Heart left ventricle (tissue), 16 donors: ENCODE results near the gene TEAD1. TPM values are rescaled to one million over a fixed set of nuclear protein-coding genes. Genes with fewer than 3 reads are reported as not detected.

ENCODE experiments used
- ATAC-seq, 4 donors: fragments of 200-7000 bp; cut with Tn5 transposase; one replicate each; pipeline ENCODE4 v1.9.1; 2020 to 2022; ENCODE audit warnings: moderate library complexity in 4 of 4, mild to moderate bottlenecking in 3 of 4, moderate number of reproducible peaks in 1 of 4
- DNase-seq, 5 donors: peaks; one replicate each; pipeline ENCODE4 v3.0.0-alpha.2; 2020
- H3K27ac ChIP-seq, 12 donors: fragments of 200-600 bp; sonication (generic) in 4 of 12; one replicate each; pipeline versions ENCODE4 v1.5.0 to v1.8.0; 2016 to 2022; ENCODE audit warnings: mild to moderate bottlenecking in 2 of 12
- H3K27me3 ChIP-seq, 9 donors: fragments of 200-600 bp; sonication (generic) in 2 of 9; one replicate each; pipeline versions ENCODE4 v1.5.1 to v1.8.0; 2016 to 2022; ENCODE audit warnings: mild to moderate bottlenecking in 3 of 9
- H3K36me3 ChIP-seq, 9 donors: fragments of 200-600 bp; sonication (generic) in 2 of 9; one replicate each; pipeline versions ENCODE4 v1.5.0 to v1.8.0; 2018 to 2022; ENCODE audit warnings: mild to moderate bottlenecking in 2 of 9
- H3K4me1 ChIP-seq, 12 donors: fragments of 200-600 bp; sonication (generic) in 4 of 12; one replicate each; pipeline versions ENCODE4 v1.5.0 to v1.8.0; 2016 to 2022; ENCODE audit warnings: mild to moderate bottlenecking in 3 of 12
- H3K4me3 ChIP-seq, 12 donors: fragments of 200-600 bp; sonication (generic) in 4 of 12; one replicate each; pipeline versions ENCODE4 v1.5.0 to v1.8.0; 2017 to 2022; ENCODE audit warnings: mild to moderate bottlenecking in 9 of 12, moderate library complexity in 4 of 12
- H3K9me3 ChIP-seq, 12 donors: fragments of 200-600 bp; sonication (generic) in 4 of 12; one replicate each; pipeline versions ENCODE4 v1.5.0 to v1.8.0; 2016 to 2022; ENCODE audit warnings: mild to moderate bottlenecking in 1 of 12
- POLR2A ChIP-seq, 2 donors: fragments of 450-650 bp; IDR thresholded peaks; one replicate each; pipeline ENCODE4 v1.6.1; 2017; ENCODE audit warnings: antibody characterized with exemption in 2 of 2, mild to moderate bottlenecking in 2 of 2, moderate library complexity in 2 of 2
- WGBS, 4 donors: extraction: QIAGEN DNeasy Blood & Tissue Kit in 2 of 4; methylation state at CpG; one replicate each; pipeline versions ENCODE4 v1.1.5 to v1.1.7; 2013 to 2018; 5-methylcytosine and 5-hydroxymethylcytosine counted together
- intact Hi-C, 10 donors: fragments of 100-400 bp; cut with DNase I; formaldehyde crosslinking; loops; one replicate each; pipeline versions ENCODE4 v1.11.1 to v1.14.2; 2022
- polyA plus RNA-seq, 2 donors: library from polyadenylated mRNA; stranded (reverse); fragments of 200-250 nt; gene quantifications; one replicate each; pipeline ENCODE4 v1.2.3, GENCODE V29; 2013
- total RNA-seq, 9 donors: library from RNA; depleted of rRNA in 2 of 9; stranded (reverse); fragments of >200 nt in 2 of 9; fragmentation: NEBNext Ultra II Directional in 3 of 9; extraction: Animal tissue kit (Norgen Biotek cat#: 25700) in 3 of 9; gene quantifications; one replicate each; pipeline versions ENCODE4 v1.1.0 to v1.2.4, GENCODE V29; 2016 to 2023
- TF ChIP-seq, protein P1 (sequence below), 12 donors: fragments of 200-600 bp; sonication (generic) in 4 of 12; IDR thresholded peaks; one replicate each; pipeline versions ENCODE4 v1.5.0 to v1.8.0; 2018 to 2022; ENCODE audit warnings: antibody characterized with exemption in 12 of 12, mild to moderate bottlenecking in 5 of 12
- donor health status: ischemic (EF 13 %, LVEDD 7.1; RV severe dilation, severe dysfunction).
- donor health status: healthy with polysubstance abuse.
- donor health status: DM: no; HTN: yes; CAD: no.
- donor health status: DM: no; HTN: no; CAD: no.
- donor health status: ischemic (EF 25% LVEDD 6.9; RV normal size, moderate dysfunction).
- donor health status: ischemic (EF 25% LVEDD 5.7; RV mildly dilated, moderate dysfunction).
- donor health status: healthy.
- donor health status: DM: yes; HTN: yes; CAD: no.
- donor health status: ischemic (EF 35%, LVEDD 5.7; RV mildly dilated, moderate dysfunction).
- donor health status: nonischemic (EF 11% LVEDD 7.7; RV severe dilation, severe dysfunction).
- donor health status: DM: yes; HTN: yes; CAD: no.
- donor health status: PGD.
- donor health status: ischemic (EF 29% LVEDD 5.4; RV normal size, mild dysfunction).
- donor health status: nonischemic (EF 23%, LVEDD 6.1; RV moderate dilation, normal function).

The TEAD1 gene
- total and polyA plus RNA-seq, 11 donors = 14.4 to 161 (median 113) TPM

DNA sequence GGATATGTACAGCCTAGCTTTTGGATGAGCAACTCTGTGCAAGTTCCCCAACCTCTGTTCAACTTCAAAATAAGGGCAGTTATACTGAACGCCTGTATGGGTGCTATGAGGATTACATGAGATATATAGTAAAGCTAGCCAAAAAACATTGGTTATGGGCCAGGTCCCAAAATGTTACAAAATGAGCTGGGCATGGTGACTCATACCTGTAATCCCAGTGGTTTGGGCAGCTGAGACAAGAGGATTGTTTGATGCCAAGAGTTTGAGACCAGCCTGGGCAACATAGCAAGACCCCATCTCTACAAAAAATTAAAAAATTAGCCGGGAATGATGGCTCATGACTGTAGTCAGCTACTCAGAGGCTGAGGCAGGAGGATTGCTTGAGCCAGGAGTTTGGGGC is 118.4 kb downstream of the TEAD1 start:
- H3K9me3 ChIP-seq = no peaks in the 10 kb centered on the region
- WGBS, 4 donors = 68 to 91% (median 90%) methylated on average over 2 of the region's 2 CpGs
- peaks cover 0 to 4% (median 0%) of the 10 kb centered on the region in 9 donors for H3K36me3 ChIP-seq
- no peak for DNase-seq
- no peak overlapping the region for H3K4me3 ChIP-seq
- intact Hi-C loops = no loop called here
- H3K27ac ChIP-seq = peak overlapping the region in 1 of 12 donors; percentile 16
- no peak for ATAC-seq
- peaks cover 0 to 22% (median 3%) of the 10 kb centered on the region in 12 donors for H3K4me1 ChIP-seq
- TF ChIP-seq, protein P1, sequence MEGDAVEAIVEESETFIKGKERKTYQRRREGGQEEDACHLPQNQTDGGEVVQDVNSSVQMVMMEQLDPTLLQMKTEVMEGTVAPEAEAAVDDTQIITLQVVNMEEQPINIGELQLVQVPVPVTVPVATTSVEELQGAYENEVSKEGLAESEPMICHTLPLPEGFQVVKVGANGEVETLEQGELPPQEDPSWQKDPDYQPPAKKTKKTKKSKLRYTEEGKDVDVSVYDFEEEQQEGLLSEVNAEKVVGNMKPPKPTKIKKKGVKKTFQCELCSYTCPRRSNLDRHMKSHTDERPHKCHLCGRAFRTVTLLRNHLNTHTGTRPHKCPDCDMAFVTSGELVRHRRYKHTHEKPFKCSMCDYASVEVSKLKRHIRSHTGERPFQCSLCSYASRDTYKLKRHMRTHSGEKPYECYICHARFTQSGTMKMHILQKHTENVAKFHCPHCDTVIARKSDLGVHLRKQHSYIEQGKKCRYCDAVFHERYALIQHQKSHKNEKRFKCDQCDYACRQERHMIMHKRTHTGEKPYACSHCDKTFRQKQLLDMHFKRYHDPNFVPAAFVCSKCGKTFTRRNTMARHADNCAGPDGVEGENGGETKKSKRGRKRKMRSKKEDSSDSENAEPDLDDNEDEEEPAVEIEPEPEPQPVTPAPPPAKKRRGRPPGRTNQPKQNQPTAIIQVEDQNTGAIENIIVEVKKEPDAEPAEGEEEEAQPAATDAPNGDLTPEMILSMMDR (IDR thresholded peaks at IDR 0.05) = no peak
- no peak for TF ChIP-seq POLR2A (IDR thresholded peaks at IDR 0.05)
- H3K27me3 ChIP-seq = no peaks in the 10 kb centered on the region

DNA sequence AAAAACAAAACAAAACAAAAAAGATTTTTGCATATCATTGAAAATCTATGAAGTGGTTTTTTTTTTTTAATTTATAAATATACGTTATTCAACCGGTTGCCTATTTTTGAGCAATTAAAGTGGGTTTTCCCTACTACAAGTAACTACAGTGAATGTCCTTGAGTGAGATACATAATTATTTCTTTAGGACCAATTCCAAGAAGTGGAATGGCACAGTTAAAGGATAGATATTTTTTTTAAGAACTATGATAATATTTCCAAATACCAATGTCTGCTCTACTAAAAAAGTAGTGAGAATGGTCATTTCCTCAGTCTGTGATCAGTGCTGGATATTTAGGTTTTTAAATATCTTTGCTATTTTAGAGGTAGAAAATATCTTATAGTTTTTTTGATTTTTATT is 118.8 kb downstream of the TEAD1 start:
- Histone ChIP-seq H3K9me3 (no peaks in the 10 kb centered on the region), H3K36me3 (peaks cover 0 to 4% (median 0%) of the 10 kb centered on the region in 9 donors), H3K27me3 (no peaks in the 10 kb centered on the region), H3K4me3 (no peak overlapping the region), H3K27ac (no peak overlapping the region), H3K4me1 (peaks cover 0 to 22% (median 2%) of the 10 kb centered on the region in 12 donors)
- intact Hi-C loops = no loop called here
- DNase-seq = no peak
- 83 to 91% (median 87%) methylated on average over 2 of the region's 2 CpGs for WGBS, 4 donors
- no peak for TF ChIP-seq POLR2A (IDR thresholded peaks at IDR 0.05)
- TF ChIP-seq, protein P1 (IDR thresholded peaks at IDR 0.05) = no peak
- ATAC-seq = no peak

DNA sequence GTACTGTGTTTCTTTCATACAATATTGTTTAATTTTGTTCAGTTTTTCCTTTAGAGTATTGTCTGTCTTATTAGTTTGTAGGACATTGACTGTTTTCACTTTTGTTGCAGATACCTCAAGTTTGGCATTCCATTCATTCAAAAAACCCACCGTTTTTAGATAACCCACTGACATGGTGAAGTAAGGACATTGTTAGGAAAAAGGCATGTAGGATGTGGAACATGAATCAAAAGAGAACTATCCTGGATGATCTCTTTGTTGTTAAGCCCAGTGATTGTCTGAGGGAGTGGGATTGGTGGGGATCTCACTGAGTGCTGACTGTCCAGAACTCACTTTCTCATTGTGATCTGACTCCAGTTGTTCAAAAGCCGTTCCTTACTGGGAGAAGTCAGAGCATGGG is 119.3 kb downstream of the TEAD1 start:
- TF ChIP-seq, protein P1 (IDR thresholded peaks at IDR 0.05) = no peak
- no peak for TF ChIP-seq POLR2A (IDR thresholded peaks at IDR 0.05)
- ATAC-seq (no peak), DNase-seq (no peak)
- H3K9me3 ChIP-seq = no peaks in the 10 kb centered on the region
- WGBS, 4 donors = 54 to 58% (median 56%) methylated on average over 2 of the region's 2 CpGs
- H3K27me3 ChIP-seq = no peaks in the 10 kb centered on the region
- H3K4me3 ChIP-seq = no peak overlapping the region
- intact Hi-C loops = no loop called here
- peaks cover 0 to 23% (median 1%) of the 10 kb centered on the region in 12 donors for H3K4me1 ChIP-seq
- H3K27ac ChIP-seq = no peak overlapping the region
- H3K36me3 ChIP-seq = peaks cover 0 to 4% (median 0%) of the 10 kb centered on the region in 9 donors

DNA sequence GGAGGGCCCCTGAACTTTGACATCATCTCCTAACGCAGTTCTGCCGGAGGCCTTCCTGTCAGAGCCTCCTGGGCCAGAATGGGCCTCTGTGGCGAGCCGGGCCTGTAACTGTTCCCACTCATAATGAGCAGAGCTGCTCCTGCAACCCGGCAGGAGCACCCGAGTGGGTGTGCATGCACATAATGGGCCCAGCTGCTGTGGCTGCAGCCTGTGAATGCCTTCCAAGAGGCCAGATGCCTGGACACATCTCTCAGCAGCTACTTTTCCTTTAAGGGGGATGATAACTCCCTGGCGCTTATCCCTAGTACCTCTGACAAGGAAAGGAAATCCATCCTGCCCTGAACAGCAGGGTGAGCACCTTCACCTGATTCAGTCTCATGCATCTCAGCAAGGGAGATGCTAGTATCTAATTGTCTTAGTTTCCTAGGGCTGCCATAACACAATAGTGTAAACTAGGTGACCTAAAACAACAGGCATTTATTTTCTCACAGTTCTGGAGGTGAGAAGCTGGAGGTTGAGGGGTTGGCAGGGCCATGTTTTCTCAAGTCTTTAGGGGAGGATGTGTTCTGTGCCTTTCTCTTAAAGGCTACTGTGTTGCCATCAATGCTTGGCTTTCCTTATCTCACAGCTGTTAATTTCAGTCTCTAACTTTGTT is 120.5 kb downstream of the TEAD1 start:
- intact Hi-C loops = no loop called here
- DNase-seq (peak in 2 of 5 donors; percentile 42 to 47), ATAC-seq (peak in 3 of 4 donors; percentile 27 to 87 (median 60))
- Histone ChIP-seq H3K4me3 (no peak overlapping the region), H3K36me3 (peaks cover 0 to 4% (median 0%) of the 10 kb centered on the region in 9 donors), H3K4me1 (peaks cover 0 to 32% (median 11%) of the 10 kb centered on the region in 12 donors), H3K9me3 (no peaks in the 10 kb centered on the region), H3K27me3 (no peaks in the 10 kb centered on the region), H3K27ac (peak overlapping the region in 1 of 12 donors; percentile 7)
- 69 to 85% (median 77%) methylated on average over 7 of the region's 7 CpGs for WGBS, 4 donors
- TF ChIP-seq POLR2A (IDR thresholded peaks at IDR 0.05) = no peak
- TF ChIP-seq, protein P1 (IDR thresholded peaks at IDR 0.05) = no peak
